HG02885 (cell line): ENCODE data around the gene GALNT18.

Experiments
- ATAC-seq: cut with Tn5 transposase; IDR thresholded peaks from one replicate; pipeline ENCODE4 v1.9.1; 2021; ENCODE audit warnings: mild to moderate bottlenecking; ENCODE audit not compliant: unreplicated experiment, poor library complexity

The GALNT18 gene

DNA sequence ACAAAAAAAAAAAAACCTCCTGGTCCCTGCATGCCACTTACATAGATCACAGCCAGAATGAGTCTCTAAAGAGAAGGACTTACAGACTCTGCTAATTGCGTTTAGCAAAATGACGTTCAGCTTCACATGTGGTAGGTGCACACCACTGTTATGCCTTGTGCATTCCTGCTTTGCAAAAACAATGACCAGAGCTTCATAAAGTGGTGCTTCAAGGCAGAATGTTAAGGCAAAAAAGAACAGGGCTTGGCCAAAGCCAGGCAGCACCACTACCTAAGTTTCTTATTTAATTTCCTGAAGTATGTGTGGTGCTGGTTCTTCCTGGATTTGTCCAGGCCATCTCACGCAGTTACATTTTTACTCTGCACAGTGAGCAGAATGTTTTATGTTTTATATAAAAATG is 85.2 kb downstream of the GALNT18 start:
- no peak for ATAC-seq

- ATAC-seq, result no peak
Measured at GRCh38 chr11:11535611-11536010, 86.2 kb downstream of the GALNT18 start.

DNA sequence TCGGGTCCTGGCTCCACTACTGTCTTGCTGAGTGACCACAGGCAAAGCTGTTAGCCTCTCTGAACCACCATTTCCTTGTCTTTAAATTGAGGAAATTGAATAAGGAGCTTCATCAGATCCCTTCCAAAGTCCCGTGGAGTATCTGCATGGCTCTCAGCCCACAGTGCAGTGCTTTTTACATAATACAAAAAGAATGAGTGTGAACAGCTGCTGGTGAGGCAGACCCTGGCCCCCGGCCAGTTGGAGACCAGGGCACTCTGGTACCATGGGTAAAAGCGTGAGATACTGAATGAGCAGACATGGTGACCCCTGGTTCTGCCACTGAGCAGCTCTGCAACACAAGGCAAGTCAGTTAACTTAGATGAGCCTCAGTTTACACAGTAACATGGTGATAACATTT is 86.8 kb downstream of the GALNT18 start:
- no peak for ATAC-seq

DNA sequence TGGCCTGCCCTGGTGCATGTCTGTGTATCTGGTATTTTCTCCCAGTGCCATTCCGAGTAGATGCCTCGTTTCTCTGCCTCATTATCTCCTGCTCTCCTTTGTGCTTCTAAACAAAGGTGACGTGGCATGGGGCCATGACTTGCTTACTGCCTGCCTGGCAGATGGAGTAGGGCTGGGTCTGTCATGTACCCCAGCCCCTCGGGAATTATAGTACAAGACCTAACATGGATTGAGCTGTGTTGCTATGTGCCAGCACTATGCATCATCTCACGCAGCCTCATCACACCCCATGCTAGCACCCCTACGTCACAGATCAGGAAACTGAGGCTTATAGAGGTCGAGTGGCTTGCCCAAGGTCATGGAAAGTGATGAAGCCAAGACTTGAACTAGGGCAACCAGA is 88.1 kb downstream of the GALNT18 start:
- no peak for ATAC-seq

DNA sequence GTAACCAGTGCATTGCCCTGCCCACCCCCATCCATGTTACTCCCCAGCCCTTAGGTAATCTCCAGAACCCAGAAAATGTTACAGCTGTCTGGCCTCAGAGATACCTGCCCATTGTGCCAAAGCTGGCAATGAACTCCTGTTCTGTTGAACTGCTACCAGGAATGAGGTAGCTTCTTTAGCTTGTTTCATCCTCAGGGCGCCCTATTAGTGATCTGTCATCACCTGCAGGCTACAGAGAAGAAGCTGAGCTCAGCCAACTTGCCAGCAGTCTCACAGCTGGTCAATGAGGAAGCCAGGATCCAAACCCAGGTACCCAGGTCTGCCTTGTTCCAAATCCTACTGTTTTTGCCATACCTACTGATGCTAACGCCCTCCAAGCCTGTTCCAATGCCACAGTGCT is 88.7 kb downstream of the GALNT18 start:
- no peak for ATAC-seq

- no peak for ATAC-seq
Measured at GRCh38 chr11:11532574-11532973, 89.2 kb downstream of the GALNT18 start.

DNA sequence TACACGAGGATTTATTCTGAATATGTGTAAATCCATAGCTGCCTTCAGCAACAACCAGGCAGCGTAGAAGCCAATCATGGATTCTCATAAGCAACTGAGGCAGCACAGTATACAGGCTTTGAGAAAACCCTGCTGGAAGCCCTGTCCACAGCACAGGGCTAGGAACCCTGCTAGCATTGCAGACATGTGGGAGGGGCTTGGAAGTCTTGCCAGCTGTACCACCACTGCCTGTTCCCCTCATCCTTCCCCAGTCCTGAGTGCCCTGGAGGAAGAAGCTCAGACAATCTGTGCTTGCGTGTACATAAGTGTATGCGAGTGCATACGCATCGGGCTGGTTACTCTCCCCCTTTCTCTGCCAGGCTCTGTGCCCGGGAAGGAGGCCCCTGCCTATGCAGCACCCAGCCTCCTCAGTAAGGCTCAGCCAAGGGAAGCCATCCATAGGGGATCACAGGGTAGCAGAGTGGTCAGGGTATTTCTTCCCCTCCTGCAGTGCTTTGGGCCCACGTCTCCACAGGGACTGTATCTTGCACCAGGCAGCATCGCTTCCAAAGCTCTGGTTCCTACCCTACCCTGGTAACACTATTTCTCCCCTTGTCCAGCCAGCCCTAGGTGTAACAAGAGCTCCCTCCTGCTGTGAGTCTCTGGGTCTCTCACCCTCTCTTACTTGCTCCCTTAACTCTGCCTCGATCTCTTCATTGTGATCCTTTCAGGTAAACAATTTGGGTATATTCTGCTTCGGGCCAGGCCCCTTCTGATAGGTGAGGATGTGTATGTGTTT is 90.5 kb downstream of the GALNT18 start:
- no peak for ATAC-seq

GRCh38 chr11:11528986-11529385 is 92.8 kb downstream of the GALNT18 start:
- ATAC-seq, result no peak

GRCh38 chr11:11525283-11525682 is 96.5 kb downstream of the GALNT18 start:
- ATAC-seq, result no peak

DNA sequence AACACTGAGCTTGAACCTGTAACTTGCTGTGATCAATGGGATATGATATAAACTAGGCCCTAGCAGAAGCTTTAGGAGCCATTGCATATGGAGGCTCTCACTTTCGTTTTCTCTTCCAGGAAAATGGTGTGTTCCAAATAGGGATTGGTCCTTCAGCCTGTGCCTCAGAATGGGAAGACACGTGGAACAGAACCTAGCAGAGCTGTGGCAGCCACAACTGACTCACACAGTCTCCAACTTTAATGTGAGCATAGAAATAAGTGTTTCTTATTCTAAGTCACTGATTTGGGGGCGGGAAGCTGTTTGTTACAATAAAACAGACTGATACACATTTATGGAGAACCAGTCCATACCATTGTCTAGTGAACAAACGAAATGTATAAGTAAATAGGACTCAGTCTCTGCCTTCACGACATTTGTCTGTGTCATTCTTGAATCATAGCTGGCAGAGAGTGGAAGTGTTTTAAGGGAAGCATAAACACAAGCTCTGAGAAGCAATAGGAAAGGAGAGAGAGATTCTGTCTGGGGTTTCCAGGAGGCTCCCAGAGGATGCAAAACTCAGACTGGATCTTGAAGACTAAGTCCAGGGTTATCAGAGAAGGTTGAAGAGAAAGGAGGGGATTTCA is 97.3 kb downstream of the GALNT18 start:
- no peak for ATAC-seq

DNA sequence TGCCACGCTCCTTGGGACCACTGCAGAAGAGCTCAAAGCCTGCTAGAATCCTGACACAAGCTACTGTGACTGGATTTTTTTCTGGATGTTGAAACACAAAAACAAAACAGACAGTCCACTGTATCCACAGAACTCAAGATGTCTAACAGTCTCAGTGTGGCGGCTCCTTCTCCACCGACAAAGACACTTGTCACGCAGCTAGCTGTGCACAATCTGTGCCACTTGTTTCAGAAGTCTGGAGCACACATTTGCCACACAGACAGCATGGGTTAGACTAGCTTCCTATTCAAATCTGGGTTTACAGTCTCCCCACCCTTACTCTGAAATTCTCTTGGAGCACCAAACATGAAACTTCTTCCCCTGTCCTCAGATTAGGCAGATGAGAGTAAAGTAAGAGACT is 99.2 kb downstream of the GALNT18 start:
- no peak for ATAC-seq

- ATAC-seq, result no peak
Measured at GRCh38 chr11:11521306-11522002, 100.4 kb downstream of the GALNT18 start.

- no peak for ATAC-seq
Measured at GRCh38 chr11:11520231-11521015, 101.4 kb downstream of the GALNT18 start.

GRCh38 chr11:11519184-11519583 is 102.6 kb downstream of the GALNT18 start:
- no peak for ATAC-seq

- no peak for ATAC-seq
Measured at GRCh38 chr11:11514246-11514645, 107.6 kb downstream of the GALNT18 start.

- ATAC-seq, result no peak
Measured at GRCh38 chr11:11513422-11513821, 108.4 kb downstream of the GALNT18 start.

DNA sequence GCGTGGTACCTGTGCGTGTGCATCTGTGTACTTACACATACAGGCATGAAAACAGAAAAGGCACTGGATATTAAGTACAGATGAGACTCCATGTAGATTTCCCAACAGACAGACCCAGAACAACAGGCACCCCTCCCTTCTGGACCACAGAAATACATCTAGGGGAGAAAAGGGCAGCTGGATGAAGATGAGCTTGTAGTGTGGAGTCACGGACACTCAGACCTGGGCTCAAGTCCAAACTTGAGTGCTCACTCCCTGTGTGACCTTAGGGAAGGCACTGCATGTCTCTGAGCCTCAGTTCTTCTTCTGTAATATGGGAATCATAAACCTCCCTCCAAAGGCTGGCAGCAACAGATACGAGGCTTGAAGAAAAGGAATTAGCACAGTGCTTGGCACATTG is 108.9 kb downstream of the GALNT18 start:
- no peak for ATAC-seq

DNA sequence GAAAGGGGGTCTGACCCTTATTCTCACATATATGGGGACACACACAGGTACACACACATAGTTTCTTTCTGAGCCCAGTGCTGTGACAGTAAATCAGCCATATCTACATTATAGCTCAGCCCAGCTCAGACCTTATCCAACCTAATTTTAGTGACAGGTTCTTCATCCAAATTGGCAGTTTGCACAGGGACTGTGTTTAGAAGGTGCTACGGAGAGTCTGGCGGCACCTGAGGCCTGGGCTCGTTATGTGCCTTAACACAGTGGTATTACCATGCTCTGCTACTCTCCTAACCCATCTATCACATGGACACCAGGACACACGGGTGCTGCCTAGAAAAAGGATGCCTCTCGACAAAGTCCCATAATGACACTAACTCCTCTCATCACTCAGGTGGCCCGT is 109.3 kb downstream of the GALNT18 start:
- ATAC-seq, result no peak

- no peak for ATAC-seq
Measured at GRCh38 chr11:11512090-11512489, 109.7 kb downstream of the GALNT18 start.

DNA sequence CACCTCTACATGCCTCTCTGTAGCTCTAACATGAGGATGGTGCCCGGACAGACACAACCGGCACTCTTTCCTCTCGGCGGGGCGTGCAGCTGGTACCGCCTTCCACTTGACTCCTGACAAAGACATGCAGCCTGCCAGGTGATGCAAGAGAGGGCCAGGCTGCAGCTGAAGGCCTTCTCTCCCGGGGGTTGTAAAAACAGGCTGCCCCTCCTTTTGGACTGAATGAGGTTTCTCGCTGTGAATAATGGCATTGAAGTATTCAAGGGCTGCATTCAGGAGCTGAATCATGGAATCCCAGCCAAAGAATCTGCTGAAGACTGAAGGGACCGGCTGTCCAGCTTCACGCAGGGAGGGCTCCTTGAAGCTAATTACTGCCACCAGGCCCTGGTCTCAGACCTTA is 110.9 kb downstream of the GALNT18 start:
- ATAC-seq, result no peak

GRCh38 chr11:11505692-11506091 is 116.1 kb downstream of the GALNT18 start:
- ATAC-seq, result no peak
